Left lobe of liver (tissue), 2 donors: ENCODE measurements around the gene DSCAM. TPM values are rescaled to one million over a fixed set of nuclear protein-coding genes. Genes with fewer than 3 reads are reported as not detected.
A peak's percentile ranks its signal among the peaks of the same experiment; 100 is the strongest.

Source experiments
- ATAC-seq: fragments of 200-7000 bp; cut with Tn5 transposase; one replicate; pipeline ENCODE4 v1.9.1; 2020; ENCODE audit warnings: mild to moderate bottlenecking, moderate library complexity
- DNase-seq: peaks from one replicate; pipeline ENCODE4 v3.0.0-alpha.2; 2020; ENCODE audit warnings: low spot score
- total RNA-seq: library from RNA; stranded (reverse); gene quantifications from one replicate; pipeline ENCODE4 v1.2.1, GENCODE V29; 2021
- donor health status: DM: no; HTN: no; CAD: no; lungs with moderate emphysema.
- donor health status: DM: no; HTN: yes; CAD: no.

Gene DSCAM
- total RNA-seq, 1 donor from 2014 or later, result 0.10 TPM

GRCh38 chr21:40841524-40842196, 5.3 kb downstream of the DSCAM start:
- ATAC-seq (peak; percentile 79), DNase-seq (no peak)

- no peak for ATAC-seq
- no peak for DNase-seq
Measured at GRCh38 chr21:40840401-40841125, 6.4 kb downstream of the DSCAM start.

- ATAC-seq (no peak), DNase-seq (no peak)
Measured at GRCh38 chr21:40839521-40839920, 7.4 kb downstream of the DSCAM start.

GRCh38 chr21:40837456-40837855, 9.5 kb downstream of the DSCAM start:
- no peak for DNase-seq
- ATAC-seq, result no peak

GRCh38 chr21:40835184-40835694, 11.7 kb downstream of the DSCAM start:
- ATAC-seq (no peak), DNase-seq (no peak)

DNA sequence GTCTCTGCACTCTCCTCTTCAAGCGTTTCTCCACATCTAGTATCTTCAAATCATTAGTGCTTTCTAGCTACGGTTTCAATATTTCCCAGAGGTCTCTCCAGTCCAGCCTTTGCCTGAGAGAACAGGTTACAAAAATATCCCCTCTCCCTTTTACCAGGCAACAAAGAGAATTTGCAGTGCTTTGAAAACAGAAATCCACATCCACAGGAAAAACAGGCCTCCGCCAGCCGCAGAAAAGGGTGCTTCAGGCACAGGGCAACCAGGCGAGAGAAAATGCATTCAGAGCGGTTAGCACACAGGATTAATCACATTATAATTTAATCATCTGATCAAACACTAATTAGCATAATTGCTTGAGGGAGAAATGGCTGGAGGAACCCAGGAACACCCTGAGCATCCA, 13.8 kb downstream of the DSCAM start:
- DNase-seq, result no peak
- no peak for ATAC-seq

- no peak for ATAC-seq
- DNase-seq, result no peak
Measured at GRCh38 chr21:40832316-40832715, 14.6 kb downstream of the DSCAM start.

DNA sequence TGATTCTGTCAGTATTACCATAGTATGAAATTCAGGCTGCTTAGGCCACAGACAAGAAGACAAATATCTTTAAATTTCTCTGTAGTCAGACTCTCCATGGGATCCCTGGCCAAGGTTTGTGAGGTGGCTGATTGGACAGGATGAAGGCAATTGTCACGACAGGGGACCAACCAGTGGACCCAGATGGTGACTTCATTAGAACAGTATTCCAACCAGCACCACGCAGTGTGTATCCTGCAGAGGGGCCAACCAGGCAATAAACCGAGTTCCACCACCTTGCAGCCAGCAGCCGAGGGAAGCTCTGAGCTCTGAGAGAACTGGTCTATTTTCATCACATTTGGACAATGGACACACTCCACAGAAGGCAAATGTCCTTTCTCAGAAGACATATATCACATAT, 16.1 kb downstream of the DSCAM start:
- DNase-seq (no peak), ATAC-seq (no peak)

DNA sequence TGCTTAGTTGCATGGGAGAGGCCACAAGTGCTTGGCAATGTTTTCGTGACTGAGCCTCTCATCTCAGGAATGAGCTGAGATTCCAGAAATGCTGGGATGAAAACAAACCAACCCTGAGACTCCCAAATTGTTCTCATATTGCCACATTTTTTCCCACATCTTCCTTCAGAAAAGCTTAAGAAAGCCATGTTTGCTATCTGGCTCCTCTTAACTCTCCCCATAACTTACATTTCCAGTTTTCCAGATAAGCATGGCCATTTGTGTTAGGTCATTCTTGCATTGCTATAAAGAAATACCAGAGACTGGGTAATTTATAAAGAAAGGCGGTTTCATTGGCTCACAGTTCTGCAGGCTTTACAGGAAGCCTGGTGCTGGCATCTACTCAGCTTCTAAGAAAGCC, 17.2 kb downstream of the DSCAM start:
- no peak for ATAC-seq

DNA sequence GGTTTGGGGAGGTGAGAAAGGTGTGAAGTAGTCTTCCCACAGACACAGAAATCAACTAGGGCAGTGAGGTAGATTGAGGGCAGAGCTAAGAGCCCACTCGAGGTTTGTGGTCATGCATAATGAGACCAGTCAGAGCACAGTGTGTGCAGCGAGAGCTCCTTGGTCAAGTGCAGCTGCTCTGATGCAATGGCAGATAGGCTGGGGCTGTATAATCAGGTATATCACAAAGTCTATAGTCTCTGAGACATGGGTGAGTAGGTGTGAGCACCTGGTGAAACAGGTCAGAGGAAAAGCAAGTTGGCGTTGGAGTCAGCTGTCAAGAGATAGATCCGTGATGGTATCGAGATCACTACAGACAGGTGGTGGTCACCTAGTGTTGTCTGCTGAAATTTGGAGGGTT, 17.6 kb downstream of the DSCAM start:
- ATAC-seq, result no peak

More for the DNA sequence above, 17.2 kb downstream of the DSCAM start:
- no peak for DNase-seq

GRCh38 chr21:40827509-40827908, 19.4 kb downstream of the DSCAM start:
- no peak for ATAC-seq
- DNase-seq, result no peak

More for the DNA sequence above, 17.6 kb downstream of the DSCAM start:
- no peak for DNase-seq

DNA sequence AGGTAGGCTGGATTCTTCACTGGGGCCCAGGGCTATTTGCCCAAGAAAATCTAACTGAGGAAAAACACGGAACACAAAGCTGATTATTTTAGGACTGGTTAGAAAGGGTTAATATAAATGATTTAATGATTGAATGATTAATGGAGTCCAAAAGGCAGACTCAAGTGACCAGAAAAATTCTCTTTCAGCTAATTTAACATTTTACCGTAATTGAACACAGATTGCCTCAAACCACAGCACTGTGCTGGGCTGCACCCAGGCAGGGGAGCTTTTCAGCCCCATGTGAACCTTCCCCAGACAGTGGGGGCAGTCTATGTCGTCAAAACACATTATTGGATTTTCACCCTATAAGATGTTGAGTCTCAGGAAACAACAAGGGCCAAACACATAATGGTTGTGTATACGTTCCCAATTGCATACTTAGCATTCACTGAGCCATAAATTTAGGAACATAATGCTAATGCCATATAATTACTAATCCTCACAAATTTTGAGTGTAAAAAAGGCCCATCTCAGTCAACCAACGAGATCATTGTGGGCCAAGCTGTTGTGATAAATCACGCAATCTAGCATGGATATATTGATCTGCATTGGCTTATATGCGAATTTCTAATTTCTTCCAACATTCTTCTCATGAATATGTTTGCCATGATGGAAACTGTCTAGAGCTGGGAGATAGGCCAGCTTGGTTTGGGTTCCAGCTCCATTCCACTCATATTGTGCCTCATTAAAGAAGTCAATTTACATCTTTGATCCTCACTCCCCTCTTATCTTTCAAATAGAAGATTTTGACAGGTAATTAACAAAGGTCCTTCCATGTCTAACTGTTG, 27.7 kb downstream of the DSCAM start:
- DNase-seq, result no peak
- ATAC-seq, result no peak

GRCh38 chr21:40813918-40814317, 33.0 kb downstream of the DSCAM start:
- no peak for ATAC-seq
- DNase-seq, result no peak

- DNase-seq, result no peak
- no peak for ATAC-seq
Measured at GRCh38 chr21:40809673-40810197, 37.2 kb downstream of the DSCAM start.

GRCh38 chr21:40803101-40803500, 43.9 kb downstream of the DSCAM start:
- no peak for ATAC-seq
- no peak for DNase-seq

DNA sequence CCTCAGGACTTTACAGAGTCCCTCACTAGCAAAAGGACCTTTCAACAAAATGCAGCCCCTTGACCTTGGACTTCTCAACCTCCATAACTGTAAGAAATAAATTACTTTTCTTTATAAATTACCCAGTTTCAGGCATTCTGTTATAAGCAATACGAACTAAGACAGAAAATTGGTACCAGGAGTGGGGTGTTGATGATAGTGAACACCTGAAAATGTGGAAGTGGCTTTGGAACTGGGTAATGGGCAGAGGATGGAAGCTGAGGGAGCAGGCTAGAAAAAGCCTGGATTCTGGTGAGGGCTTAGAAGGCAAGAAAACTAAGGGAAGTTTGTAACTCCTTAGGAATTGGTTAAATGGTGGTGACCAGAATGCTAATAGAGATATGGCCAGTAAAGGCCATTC, 46.8 kb downstream of the DSCAM start:
- DNase-seq, result no peak
- ATAC-seq, result no peak

GRCh38 chr21:40797891-40798290, 49.1 kb downstream of the DSCAM start:
- DNase-seq (no peak), ATAC-seq (no peak)

DNA sequence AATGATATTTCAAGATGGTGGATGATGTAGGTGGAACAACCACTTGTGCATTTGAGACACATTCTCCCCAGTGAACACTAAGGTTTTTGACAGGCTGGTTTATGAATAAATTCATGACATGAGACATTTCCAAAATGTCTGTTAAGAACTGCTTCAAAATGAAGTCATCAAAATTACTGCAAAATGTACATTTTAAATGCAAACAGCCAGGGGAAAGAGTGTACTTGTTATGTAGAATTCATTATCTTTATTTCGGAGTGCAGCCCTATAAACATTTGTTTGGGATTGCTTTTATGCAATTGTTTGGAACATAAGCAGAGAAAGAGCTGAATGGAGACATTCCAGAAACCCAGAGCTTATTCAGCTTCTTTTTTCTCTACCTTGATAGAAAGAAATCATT, 49.5 kb downstream of the DSCAM start:
- no peak for ATAC-seq
- no peak for DNase-seq

DNA sequence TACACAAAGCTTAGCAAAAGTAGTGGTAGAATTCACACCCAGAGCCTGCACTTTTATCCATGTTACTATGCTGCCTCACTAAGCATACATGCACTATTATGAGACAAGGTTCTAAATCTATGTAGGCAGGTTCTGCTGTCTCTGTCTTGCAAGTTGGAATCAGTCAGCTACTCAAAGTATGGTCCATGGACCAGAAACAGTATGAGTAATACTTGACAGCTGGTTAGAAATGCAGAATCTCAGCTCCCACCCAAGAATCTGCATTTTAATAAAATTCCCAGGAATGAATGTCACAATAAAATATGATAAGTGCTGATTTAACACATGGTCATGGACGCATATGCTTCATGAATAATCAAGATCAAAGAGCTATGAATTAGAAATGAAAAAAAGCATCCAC, 50.5 kb downstream of the DSCAM start:
- DNase-seq, result no peak

DNA sequence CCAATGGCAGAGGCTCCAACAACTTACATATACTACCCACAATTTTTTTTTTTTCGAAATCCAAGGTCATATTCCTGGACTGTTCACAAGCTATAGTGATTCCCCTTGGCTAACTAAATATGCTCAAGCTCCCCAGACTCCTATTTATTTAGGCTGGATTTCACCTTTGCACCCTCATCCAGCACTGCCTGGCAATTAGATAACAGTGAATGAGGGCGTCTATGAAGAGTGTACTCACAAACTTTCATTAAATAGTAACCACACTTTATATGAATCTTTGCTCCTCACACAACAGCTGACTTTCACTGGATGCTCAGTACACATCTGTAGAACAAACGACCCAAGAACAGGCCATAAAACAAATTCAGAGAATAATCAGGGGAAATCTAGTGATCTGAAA, 51.6 kb downstream of the DSCAM start:
- ATAC-seq (no peak), DNase-seq (no peak)

More for the DNA sequence above, 50.5 kb downstream of the DSCAM start:
- no peak for ATAC-seq
